Hematopoietic multipotent progenitor cell (in vitro differentiated cells): Measurements from ENCODE around the gene PRKCE. TPM values are rescaled to one million over a fixed set of nuclear protein-coding genes. Genes with fewer than 3 reads are reported as not detected.

Experiments used
- DNase-seq, 3 donors: peaks; one replicate each; pipeline ENCODE4 v3.0.0-alpha.2; 2011 to 2015; ENCODE audit warnings: low read depth in 2 of 3, low spot score in 2 of 3
- total RNA-seq: library from RNA; depleted of rRNA; stranded (reverse); fragments of >200 nt; gene quantifications from one replicate; pipeline ENCODE4 v1.2.3, GENCODE V29; 2012

The PRKCE gene
- total RNA-seq, 1 donor: 11.8 TPM

GRCh38 chr2:45631319-45631718 is 20.2 kb upstream of the PRKCE start:
- no peak for DNase-seq

GRCh38 chr2:45631955-45632354 is 19.5 kb upstream of the PRKCE start:
- DNase-seq: no peak

DNA sequence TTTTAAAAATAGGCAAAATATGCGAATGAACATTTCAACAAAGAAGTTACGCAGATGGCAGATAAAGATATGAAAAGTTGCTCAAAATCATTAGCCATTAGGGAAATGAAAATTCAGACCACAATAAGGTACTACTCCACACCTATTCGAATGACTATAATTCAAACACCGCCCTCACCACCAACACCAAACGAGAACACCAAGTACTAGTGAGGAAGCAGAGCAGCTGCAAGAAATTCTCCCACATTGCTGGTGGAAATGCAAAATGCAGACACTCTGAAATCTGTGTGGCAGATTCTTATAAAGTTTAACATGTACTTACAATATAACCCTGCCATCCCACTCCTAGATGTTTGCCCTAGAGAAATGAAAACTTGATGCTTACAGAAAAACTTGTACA is 17.3 kb upstream of the PRKCE start:
- DNase-seq: no peak

DNA sequence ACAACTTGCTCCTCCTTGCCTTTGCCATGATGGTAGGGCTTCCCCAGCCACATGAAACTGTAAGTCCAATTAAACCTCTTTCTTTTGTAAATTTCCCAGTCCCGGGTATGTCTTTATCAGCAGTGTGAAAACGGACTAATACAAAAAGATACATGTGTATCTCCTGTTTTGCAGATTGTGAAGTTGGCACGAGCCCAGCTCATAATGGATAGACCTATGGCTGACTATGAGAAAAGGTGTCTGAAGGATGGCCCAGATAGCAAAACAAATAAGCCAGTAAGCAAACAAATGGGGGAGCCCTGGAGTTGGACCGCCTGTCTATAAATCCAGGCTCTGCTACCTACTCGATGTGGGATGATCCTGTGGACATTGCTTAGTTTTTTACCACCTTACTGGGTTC is 15.5 kb upstream of the PRKCE start:
- DNase-seq: no peak

GRCh38 chr2:45637440-45637839 is 14.0 kb upstream of the PRKCE start:
- peak in 2 of 3 donors; percentile 70 to 81 for DNase-seq

- no peak for DNase-seq
These were observed 10.9 kb upstream of the PRKCE start for GRCh38 chr2:45640576-45640975.

DNA sequence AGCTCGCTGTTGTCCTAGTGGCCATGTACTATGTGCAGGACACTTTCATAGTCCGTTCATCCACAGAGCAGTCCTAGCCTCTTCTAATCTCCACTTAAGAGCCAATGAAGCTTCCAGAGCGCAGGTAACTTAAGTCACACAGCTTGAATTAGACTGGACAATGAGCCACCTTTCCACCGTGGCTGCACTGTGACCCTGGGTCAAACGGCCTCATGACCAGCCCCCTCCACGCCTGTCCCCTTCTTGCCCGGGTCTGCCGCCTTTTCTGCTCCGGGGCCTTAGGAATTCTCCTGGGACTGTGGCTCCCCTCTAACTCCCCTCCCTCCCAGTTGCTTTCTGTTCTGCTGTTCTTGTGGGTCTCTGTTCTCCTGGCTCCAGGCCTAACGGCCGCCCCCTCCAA is 8.4 kb upstream of the PRKCE start:
- no peak for DNase-seq

DNA sequence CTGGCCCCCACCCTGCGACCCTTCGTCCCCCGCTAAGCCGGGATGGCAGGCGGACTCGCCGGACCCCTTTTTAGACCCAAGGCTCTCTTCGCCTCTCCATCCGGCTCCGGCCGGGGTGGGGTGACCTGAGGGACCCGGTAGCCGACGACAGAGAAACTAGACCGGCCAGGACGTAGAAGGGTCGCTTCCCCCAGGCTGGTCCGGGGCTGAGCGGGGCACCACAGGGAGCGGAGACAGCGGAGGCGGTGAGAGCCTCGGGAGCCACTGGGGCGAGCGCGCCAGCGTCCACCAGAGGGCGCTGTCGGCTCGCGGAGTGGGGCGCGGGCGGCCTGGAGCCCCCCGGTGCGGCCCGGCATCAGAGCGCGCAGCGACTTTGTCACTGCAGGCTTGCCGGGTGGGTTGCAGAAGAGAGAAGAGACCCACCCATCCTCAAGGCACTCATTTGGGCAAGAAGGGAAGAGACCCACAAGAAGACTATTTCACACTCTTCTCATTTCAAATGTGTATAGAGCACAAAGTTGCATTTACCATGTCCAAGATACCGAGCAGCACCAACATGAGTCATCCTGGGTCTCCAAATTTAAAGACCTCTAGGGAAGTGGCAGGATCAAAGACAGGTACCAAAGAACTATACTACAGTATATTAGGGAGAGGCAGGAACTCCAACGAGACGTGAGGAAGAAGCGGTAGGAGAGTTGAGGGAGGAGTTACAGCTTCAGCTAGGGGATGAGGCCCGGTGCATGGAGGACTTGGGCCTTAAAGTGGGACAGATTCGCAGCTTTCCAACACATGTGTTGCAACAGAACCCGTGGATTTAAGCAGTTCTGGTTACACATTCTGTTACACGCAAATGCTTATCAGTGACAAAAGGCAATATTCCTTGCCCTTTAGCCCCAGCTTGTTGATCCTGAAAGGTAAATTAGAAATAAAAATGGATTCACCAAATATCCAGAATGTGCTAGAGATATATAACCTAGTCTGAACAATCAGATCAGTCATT is 7.6 kb upstream of the PRKCE start:
- peak; percentile 65 to 75 (median 71) for DNase-seq

- DNase-seq: no peak
These were observed 5.2 kb upstream of the PRKCE start for GRCh38 chr2:45646289-45646688.

- DNase-seq: no peak
These were observed 4.1 kb upstream of the PRKCE start for GRCh38 chr2:45647356-45647755.

DNA sequence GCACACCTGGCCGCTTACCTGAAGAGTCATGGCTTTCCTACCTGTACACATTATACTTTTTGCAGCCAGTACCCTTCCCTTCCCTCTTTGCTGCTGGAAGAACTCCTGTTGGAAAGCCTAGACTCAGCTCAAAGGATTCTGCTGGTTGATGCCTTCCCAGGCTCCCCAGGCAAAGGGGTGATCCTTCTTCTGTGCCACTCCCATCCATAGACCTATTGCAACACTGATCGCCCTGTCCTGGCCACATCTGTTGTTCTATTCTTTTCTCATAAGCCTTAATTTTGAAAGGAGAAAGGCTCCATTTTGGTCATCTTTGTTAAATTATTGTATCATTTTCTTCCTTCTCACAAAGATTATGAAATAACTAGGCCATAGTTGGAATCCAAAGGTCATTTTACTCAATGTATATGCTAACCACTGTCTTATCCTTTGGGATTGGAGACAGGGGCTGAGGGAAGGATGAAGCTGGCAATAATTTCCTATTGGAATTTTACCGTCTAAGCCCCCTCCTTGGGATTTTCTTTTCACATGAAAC is 3.4 kb upstream of the PRKCE start:
- DNase-seq: no peak

DNA sequence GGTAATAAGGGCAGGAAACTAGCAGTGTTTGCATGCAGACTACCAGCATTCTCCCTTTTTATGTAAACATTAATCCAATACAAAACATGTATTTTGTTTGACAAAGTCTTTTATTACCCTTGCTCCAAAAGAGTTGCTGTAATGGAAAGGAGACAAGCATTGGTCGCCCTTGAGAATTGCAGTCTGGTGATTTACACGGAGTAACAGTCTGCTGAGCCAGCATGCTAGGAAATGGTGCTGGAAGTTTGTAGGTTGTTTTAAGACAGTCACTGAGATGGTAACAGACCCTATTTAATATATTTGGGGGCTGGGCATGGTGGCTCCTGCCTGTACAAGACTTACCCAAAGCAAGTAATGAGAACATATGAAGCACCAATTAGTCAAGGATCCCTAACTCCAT is 2.8 kb upstream of the PRKCE start:
- DNase-seq: no peak

GRCh38 chr2:45649462-45649857 is 2.0 kb upstream of the PRKCE start:
- peak in 1 of 3 donors; percentile 18 for DNase-seq

- peak in 2 of 3 donors; percentile 37 to 61 for DNase-seq
These were observed 1.3 kb upstream of the PRKCE start for GRCh38 chr2:45649858-45650811.

DNA sequence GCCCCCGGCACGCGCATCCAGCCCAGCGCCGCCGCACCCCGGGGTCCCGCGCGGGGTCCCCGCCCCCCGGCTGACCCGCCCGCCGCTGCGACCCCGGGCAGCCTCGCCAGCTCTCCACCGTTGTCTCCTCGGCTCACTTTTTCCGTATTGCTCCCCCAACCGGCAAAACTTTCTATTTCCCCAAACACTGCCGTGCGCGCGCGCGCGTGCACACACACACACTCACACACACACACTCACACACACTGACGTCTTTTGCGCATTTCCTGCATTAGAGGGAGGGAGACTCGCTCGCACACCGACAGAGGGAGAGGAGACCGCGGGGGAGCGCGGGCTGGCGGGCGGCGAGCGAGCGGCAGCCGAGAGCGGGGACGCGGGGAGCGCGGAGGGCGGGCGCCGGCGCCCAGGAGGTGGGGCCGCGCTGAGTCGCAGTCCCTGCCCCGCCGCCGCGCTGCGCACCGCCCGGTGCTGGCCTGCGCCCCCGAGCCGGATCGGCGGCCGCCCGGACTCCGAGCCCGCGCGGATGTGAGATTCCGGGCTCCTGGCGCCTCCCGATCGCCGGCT is 542 bp upstream of the PRKCE start:
- DNase-seq: peak; percentile 89 to 99 (median 97)

DNA sequence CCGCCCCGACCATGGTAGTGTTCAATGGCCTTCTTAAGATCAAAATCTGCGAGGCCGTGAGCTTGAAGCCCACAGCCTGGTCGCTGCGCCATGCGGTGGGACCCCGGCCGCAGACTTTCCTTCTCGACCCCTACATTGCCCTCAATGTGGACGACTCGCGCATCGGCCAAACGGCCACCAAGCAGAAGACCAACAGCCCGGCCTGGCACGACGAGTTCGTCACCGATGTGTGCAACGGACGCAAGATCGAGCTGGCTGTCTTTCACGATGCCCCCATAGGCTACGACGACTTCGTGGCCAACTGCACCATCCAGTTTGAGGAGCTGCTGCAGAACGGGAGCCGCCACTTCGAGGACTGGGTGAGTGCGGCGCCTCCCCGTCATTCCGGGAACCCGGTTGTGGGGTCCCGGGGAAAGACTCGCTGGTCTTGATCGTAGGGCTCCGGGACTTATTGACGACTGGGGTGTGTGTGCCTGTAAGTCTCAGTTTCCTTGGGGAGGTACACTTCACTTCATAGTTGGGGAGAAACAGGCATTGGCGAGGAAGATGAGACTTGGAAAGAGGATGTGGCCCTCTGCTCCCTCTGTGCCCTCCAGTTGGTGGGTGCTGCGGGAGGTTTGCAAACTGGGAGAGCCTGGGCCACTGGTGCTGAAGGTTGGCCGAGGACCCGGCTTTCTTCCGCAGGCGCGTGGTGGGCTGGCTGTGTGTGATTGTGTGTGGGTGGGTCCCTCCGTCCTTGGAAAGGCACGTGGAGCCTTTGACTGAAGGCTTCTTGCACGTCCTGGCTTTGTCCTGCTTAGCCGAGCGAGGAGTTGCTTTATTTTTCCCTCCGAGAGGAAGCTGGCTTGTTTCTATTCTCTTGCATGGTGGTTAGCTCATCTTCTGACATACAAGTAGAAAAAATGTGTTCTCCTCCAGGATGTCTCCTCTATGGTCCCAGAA is 886 bp downstream of the PRKCE start:
- peak in 1 of 3 donors; percentile 40 for DNase-seq

- DNase-seq: no peak
These were observed 1.8 kb downstream of the PRKCE start for GRCh38 chr2:45653122-45653913.

- no peak for DNase-seq
These were observed 2.8 kb downstream of the PRKCE start for GRCh38 chr2:45654250-45654649.

DNA sequence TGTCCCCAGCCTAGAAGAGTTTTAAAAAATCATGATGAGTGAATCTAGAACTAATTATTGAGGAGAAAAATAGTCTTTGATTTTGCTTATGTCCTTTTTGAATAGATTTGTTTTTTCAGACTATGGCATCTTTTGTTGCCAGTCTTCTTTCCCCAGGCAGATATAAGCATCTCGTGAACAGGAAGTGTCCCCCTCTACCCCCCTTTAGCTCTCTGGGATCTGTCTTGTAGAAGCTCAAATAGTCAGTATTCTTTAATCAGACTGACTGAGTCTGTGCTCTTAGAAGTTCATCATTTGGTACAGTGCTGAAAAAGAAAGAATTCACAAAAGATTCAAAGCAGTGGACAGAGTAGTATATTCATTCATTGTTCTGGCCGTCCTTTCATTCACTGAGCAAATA is 10.4 kb downstream of the PRKCE start:
- no peak for DNase-seq
